Spleen (tissue), 7 donors: ENCODE measurements around the gene FTO.

Source experiments
- CTCF ChIP-seq, 11 experiments: fragments of 200-600 bp in 7 of 11; fragments of 450-650 bp in 4 of 11; sonication (generic) in 4 of 11; IDR thresholded peaks in 8 of 11; conservative IDR thresholded peaks in 3 of 11; 1 replicate in 7 of 11; 2 replicates in 4 of 11; pipeline versions ENCODE4 v1.4.0 to v1.8.0; 2016 to 2021; ENCODE audit warnings: antibody characterized with exemption in 11 of 11, inconsistent platforms in 4 of 11, mild to moderate bottlenecking in 1 of 11
- POLR2A ChIP-seq, 3 donors: fragments of 450-650 bp; IDR thresholded peaks; one replicate each; pipeline ENCODE4 v1.5.1; 2017; ENCODE audit warnings: antibody characterized with exemption in 3 of 3, mild to moderate bottlenecking in 1 of 3
- POLR2AphosphoS5 ChIP-seq, 3 donors: sonication (generic); formaldehyde crosslinking; IDR thresholded peaks; one replicate each; pipeline ENCODE4 v1.5.1; 2017; ENCODE audit warnings: antibody characterized with exemption in 3 of 3
- donor health status: DM: no; HTN: no; CAD: no; lungs with moderate emphysema.
- donor health status: DM: no; HTN: no; CAD: no.
- donor health status: DM: no; HTN: no; CAD: no.

DNA sequence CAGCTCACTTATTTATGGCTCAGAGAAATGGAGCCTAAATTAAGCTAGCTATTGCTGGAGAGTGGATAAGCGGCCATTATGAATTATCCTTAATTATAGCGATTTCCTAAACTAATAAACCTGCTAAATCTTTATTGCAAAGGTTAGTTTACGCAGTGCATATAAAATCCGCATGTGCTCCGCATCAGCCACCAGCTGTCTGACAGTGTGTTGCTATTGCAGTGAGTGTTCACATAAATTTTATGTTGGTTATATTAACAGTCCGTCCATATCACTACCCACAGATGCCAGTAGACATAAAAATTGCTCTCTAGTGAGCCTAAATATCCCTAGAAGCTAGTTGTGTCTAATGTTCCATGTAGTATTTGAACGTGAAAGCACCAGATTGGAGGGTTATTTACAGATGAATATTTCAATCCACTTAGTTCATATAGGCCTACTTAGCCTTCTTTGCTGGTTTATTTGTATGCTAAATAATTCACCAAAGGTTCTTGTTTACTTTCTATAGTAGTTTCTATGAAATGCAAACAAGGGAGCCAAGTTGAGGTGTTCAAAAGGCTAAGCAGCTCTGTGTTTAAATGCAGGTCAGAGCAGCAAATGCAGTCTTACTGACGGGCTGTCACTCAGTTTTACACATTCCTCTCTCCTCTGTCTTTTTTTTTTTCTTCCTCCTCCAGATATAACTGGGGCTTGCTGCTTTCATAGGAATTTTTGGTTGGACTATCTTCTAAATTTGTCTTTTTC is 363.5 kb downstream of the FTO start:
- TF ChIP-seq CTCF (IDR thresholded peaks at IDR 0.05 in 8 of 11, conservative IDR thresholded peaks at IDR 0.05 in 3 of 11) (no peak), POLR2AphosphoS5 (IDR thresholded peaks at IDR 0.05) (no peak), POLR2A (IDR thresholded peaks at IDR 0.05) (no peak)
